CD14-positive monocyte (primary cell): ENCODE results near the gene ZNF407. TPM values are rescaled to one million over a fixed set of nuclear protein-coding genes. Genes with fewer than 3 reads are reported as not detected.

ENCODE experiments used
- DNase-seq, 3 donors: peaks; one replicate each; pipeline ENCODE4 v3.0.0-alpha.2; 2011 to 2022
- H2AFZ ChIP-seq: 2 replicates; pipeline ENCODE4 v1.6.0; 2012; ENCODE audit warnings: mild to moderate bottlenecking, low read depth, low read length, inconsistent platforms; ENCODE audit not compliant: insufficient read depth, poor library complexity, severe bottlenecking
- H3K27ac ChIP-seq, 2 donors: 1 replicate in 1 of 2; 2 replicates in 1 of 2; pipeline ENCODE4 v1.5.1; 2012 to 2013; ENCODE audit warnings: low read length in 2 of 2, control low read depth in 1 of 2, inconsistent platforms in 1 of 2, low read depth in 1 of 2, mild to moderate bottlenecking in 1 of 2
- H3K27me3 ChIP-seq, 2 donors: one replicate each; pipeline versions ENCODE4 v1.6.0 to v1.6.1; 2011 to 2013; ENCODE audit warnings: low read length in 2 of 2; ENCODE audit not compliant: control insufficient read depth in 2 of 2, insufficient read depth in 2 of 2
- H3K36me3 ChIP-seq, 2 donors: replicated peaks in 1 of 2; 1 replicate in 1 of 2; 2 replicates in 1 of 2; pipeline versions ENCODE4 v1.5.1 to v1.6.1; 2012 to 2013; ENCODE audit warnings: low read length in 2 of 2, control low read depth in 1 of 2, inconsistent platforms in 1 of 2, mild to moderate bottlenecking in 1 of 2; ENCODE audit not compliant: insufficient read depth in 2 of 2, control insufficient read depth in 1 of 2
- H3K4me1 ChIP-seq, 2 donors: 1 replicate in 1 of 2; 2 replicates in 1 of 2; pipeline versions ENCODE4 v1.5.1 to v1.6.1; 2012 to 2013; ENCODE audit warnings: low read length in 2 of 2, control low read depth in 1 of 2, inconsistent platforms in 1 of 2, mild to moderate bottlenecking in 1 of 2, moderate library complexity in 1 of 2; ENCODE audit not compliant: insufficient read depth in 2 of 2, control insufficient read depth in 1 of 2
- H3K4me2 ChIP-seq: replicated peaks from 2 replicates; pipeline ENCODE3; 2012; ENCODE audit warnings: low read length, moderate library complexity, mild to moderate bottlenecking; ENCODE audit not compliant: poor library complexity, severe bottlenecking; ENCODE audit errors: extremely low read depth
- H3K4me3 ChIP-seq, 3 experiments: fragments of 200-600 bp in 1 of 3; sonication (generic) in 1 of 3; replicated peaks in 1 of 3; 1 replicate in 2 of 3; 2 replicates in 1 of 3; pipeline ENCODE4 v1.5.1; 2011 to 2013; ENCODE audit warnings: low read length in 3 of 3, mild to moderate bottlenecking in 3 of 3, control low read depth in 2 of 3, low read depth in 2 of 3, inconsistent platforms in 1 of 3, moderate library complexity in 1 of 3
- H3K79me2 ChIP-seq: 2 replicates; pipeline ENCODE4 v1.6.0; 2012; ENCODE audit warnings: mild to moderate bottlenecking, control low read depth, inconsistent platforms, low read length, moderate library complexity; ENCODE audit not compliant: insufficient read depth
- H3K9ac ChIP-seq: 2 replicates; pipeline ENCODE4 v1.6.0; 2017; ENCODE audit warnings: low read length, mild to moderate bottlenecking; ENCODE audit not compliant: insufficient read depth, poor library complexity, severe bottlenecking
- H3K9me3 ChIP-seq, 2 donors: replicated peaks in 1 of 2; 1 replicate in 1 of 2; 2 replicates in 1 of 2; pipeline versions ENCODE4 v1.5.1 to v1.6.1; 2012 to 2013; ENCODE audit warnings: low read length in 2 of 2, control low read depth in 1 of 2; ENCODE audit not compliant: control insufficient read depth in 1 of 2, insufficient read depth in 1 of 2
- H4K20me1 ChIP-seq: 2 replicates; pipeline ENCODE4 v1.6.0; 2012; ENCODE audit warnings: mild to moderate bottlenecking, low read length, control low read depth, moderate library complexity; ENCODE audit not compliant: insufficient read depth
- H3K27ac Mint-ChIP-seq, 7 donors: one replicate each; pipeline ENCODE4 v1.8.0; 2020; ENCODE audit warnings: mild to moderate bottlenecking in 7 of 7, mixed read lengths in 7 of 7, moderate library complexity in 6 of 7, inconsistent platforms in 2 of 7
- H3K27me3 Mint-ChIP-seq, 3 donors: one replicate each; pipeline ENCODE4 v1.8.0; 2021 to 2022; ENCODE audit warnings: low read depth in 3 of 3, mild to moderate bottlenecking in 3 of 3, mixed read lengths in 3 of 3, moderate library complexity in 3 of 3, inconsistent platforms in 1 of 3
- H3K36me3 Mint-ChIP-seq, 2 donors: one replicate each; pipeline ENCODE4 v1.8.0; 2020; ENCODE audit warnings: mixed read lengths in 2 of 2, inconsistent platforms in 1 of 2, mild to moderate bottlenecking in 1 of 2
- H3K4me1 Mint-ChIP-seq: one replicate; pipeline ENCODE4 v1.8.0; 2020; ENCODE audit warnings: mild to moderate bottlenecking, mixed read lengths
- H3K4me3 Mint-ChIP-seq, 2 donors: one replicate each; pipeline ENCODE4 v1.8.0; 2020; ENCODE audit warnings: mild to moderate bottlenecking in 2 of 2, mixed read lengths in 2 of 2, moderate library complexity in 1 of 2
- H3K9me3 Mint-ChIP-seq, 7 donors: one replicate each; pipeline ENCODE4 v1.8.0; 2020 to 2022; ENCODE audit warnings: mixed read lengths in 7 of 7, mild to moderate bottlenecking in 6 of 7, moderate library complexity in 6 of 7, inconsistent platforms in 2 of 7
- WGBS: methylation state at CpG from one replicate; pipeline ENCODE4 v1.1.5; 2013; ENCODE audit warnings: missing lambda C conversion rate; ENCODE audit not compliant: insufficient coverage; 5-methylcytosine and 5-hydroxymethylcytosine counted together
- intact Hi-C, 2 donors: fragments of 100-400 bp; cut with micrococcal nuclease; formaldehyde crosslinking; loops; one replicate each; pipeline versions ENCODE4 v1.15.0 to v1.15.1; 2023
- polyA plus RNA-seq, 3 donors: library from polyadenylated mRNA; depleted of rRNA in 1 of 3; unstranded in 2 of 3; stranded (reverse) in 1 of 3; fragments of 300-500 nt in 2 of 3; fragments of >200 nt in 1 of 3; fragmentation: Illumina TruSeq in 2 of 3; gene quantifications; 1 replicate in 2 of 3; 2 replicates in 1 of 3; pipeline ENCODE4 v1.2.3, GENCODE V29; 2012 to 2021
- TF ChIP-seq, protein P1 (sequence below): fragments of 200-600 bp; IDR thresholded peaks from one replicate; pipeline ENCODE4 v1.8.0; 2022; ENCODE audit warnings: antibody characterized with exemption, mild to moderate bottlenecking

ZNF407 gene
- polyA plus RNA-seq, 3 donors = 1.3 to 3.6 (median 1.6) TPM

DNA sequence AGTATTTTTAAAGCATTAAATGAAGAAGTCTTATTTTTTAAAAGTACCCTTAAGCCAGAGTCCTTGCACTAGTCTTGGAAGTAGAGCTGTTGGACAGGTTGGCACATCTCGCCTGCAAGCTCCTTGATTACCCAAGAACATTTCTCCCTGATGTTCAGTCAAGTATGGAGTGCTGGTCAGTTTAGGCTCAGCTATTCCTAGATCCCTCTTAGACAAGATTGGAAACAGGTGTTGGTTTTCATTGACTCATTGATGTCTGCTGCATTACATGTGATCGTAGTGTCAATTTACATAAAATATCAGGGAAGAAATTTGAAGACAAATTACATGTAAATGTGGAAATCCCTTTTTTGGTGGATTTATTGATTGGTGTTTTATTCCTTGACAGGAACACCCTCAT, 170.4 kb downstream of the ZNF407 start:
- Mint-ChIP-seq H3K27ac (no peak overlapping the region), H3K4me1 (no peaks in the 10 kb centered on the region), H3K4me3 (no peak overlapping the region), H3K36me3 (peaks cover 5 to 7% of the 10 kb centered on the region in 2 donors), H3K27me3 (no peaks in the 10 kb centered on the region), H3K9me3 (peaks cover 0 to 7% (median 3%) of the 10 kb centered on the region in 7 donors)
- no peaks in the 10 kb centered on the region for H3K4me1 ChIP-seq
- DNase-seq = no peak
- no peak overlapping the region for H3K9ac ChIP-seq
- H3K79me2 ChIP-seq = no peaks in the 10 kb centered on the region
- WGBS = 100% methylated on average over 1 of the region's 2 CpGs
- TF ChIP-seq, protein P1, sequence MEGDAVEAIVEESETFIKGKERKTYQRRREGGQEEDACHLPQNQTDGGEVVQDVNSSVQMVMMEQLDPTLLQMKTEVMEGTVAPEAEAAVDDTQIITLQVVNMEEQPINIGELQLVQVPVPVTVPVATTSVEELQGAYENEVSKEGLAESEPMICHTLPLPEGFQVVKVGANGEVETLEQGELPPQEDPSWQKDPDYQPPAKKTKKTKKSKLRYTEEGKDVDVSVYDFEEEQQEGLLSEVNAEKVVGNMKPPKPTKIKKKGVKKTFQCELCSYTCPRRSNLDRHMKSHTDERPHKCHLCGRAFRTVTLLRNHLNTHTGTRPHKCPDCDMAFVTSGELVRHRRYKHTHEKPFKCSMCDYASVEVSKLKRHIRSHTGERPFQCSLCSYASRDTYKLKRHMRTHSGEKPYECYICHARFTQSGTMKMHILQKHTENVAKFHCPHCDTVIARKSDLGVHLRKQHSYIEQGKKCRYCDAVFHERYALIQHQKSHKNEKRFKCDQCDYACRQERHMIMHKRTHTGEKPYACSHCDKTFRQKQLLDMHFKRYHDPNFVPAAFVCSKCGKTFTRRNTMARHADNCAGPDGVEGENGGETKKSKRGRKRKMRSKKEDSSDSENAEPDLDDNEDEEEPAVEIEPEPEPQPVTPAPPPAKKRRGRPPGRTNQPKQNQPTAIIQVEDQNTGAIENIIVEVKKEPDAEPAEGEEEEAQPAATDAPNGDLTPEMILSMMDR = no peak
- H4K20me1 ChIP-seq = no peaks in the 10 kb centered on the region
- no peak overlapping the region for H3K27ac ChIP-seq
- no peak overlapping the region for H2AFZ ChIP-seq
- no peak overlapping the region for H3K4me2 ChIP-seq
- no peak overlapping the region for H3K4me3 ChIP-seq
- intact Hi-C loops = no loop called here
- H3K36me3 ChIP-seq = no peaks in the 10 kb centered on the region
- H3K27me3 ChIP-seq = no peaks in the 10 kb centered on the region
- H3K9me3 ChIP-seq = no peaks in the 10 kb centered on the region

DNA sequence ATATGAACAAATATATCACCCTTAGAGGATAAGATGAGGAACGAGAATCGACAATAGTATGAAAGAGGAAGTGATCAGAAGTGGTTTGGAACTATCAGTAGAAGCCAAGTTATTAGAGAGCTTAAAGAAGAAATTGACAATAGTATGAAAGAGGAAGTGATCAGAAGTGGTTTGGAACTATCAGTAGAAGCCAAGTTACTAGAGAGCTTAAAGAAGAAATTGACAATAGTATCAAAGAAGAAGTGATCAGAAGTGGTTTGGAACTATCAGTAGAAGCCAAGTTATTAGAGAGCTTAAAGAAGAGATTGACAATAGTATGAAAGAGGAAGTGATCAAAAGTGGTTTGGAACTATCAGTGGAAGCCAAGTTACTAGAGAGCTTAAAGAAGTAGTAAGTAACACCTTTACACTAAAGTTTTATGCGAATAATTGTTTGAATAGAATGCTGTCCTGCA, 175.5 kb downstream of the ZNF407 start:
- Mint-ChIP-seq H3K4me1 (no peaks in the 10 kb centered on the region), H3K9me3 (peaks cover 0 to 2% (median 0%) of the 10 kb centered on the region in 7 donors), H3K27me3 (no peaks in the 10 kb centered on the region), H3K27ac (no peak overlapping the region), H3K36me3 (peaks cover 8 to 9% of the 10 kb centered on the region in 2 donors), H3K4me3 (no peak overlapping the region)
- TF ChIP-seq, protein P1 = no peak
- Histone ChIP-seq H4K20me1 (no peaks in the 10 kb centered on the region), H3K27ac (no peak overlapping the region), H3K9ac (no peak overlapping the region), H3K4me1 (no peaks in the 10 kb centered on the region), H3K27me3 (no peaks in the 10 kb centered on the region), H2AFZ (no peak overlapping the region), H3K36me3 (no peaks in the 10 kb centered on the region), H3K79me2 (no peaks in the 10 kb centered on the region), H3K4me3 (no peak overlapping the region), H3K4me2 (no peak overlapping the region), H3K9me3 (no peaks in the 10 kb centered on the region)
- no CpG with 5 or more reads among the region's 3 CpGs for WGBS
- intact Hi-C loops = no loop called here
- no peak for DNase-seq
